GM21619 (cell line): Measurements from ENCODE around the gene RASA1.

Experiments
- ATAC-seq: cut with Tn5 transposase; IDR thresholded peaks from one replicate; pipeline ENCODE4 v1.9.1; 2021; ENCODE audit not compliant: unreplicated experiment

Gene RASA1

DNA sequence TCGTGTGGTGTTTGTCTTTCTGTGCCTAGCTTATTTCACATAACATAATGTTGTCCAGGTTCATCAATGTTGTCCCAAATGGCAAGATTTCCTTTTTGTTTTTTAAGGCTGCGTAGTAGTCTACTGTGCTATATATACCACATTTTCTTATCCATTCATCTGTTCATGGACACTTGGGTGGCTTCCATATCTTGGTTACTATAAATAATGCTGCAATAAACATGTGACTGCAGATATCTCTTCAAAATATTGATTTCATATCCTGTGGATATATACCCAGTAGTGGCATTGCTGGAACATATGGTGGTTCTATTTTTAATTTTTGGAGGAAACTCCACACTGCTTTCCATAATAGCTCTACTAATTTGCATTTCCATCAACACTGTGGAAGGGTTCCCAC lies 170.5 kb downstream of the RASA1 start:
- ATAC-seq, result no peak
